ENCODE data around the gene PLD5. TPM values are rescaled to one million over a fixed set of nuclear protein-coding genes. Genes with fewer than 3 reads are reported as not detected.

Gene PLD5
- total and polyA plus RNA-seq, 2 of the 13 experiments (the other 11 are each of a cell fraction or from before 2014, with no cell fraction given), result not detected

- POLR2A ChIA-PET, result no interaction called here
- in situ Hi-C loops (cut with HindIII; ENCODE audit: extremely low pct_ligation_motif_present, low pct_unique_long_range_greater_than_20kb), result no loop called here
- FAIRE-seq, result no peak
Observed at GRCh38 chr1:242430956-242431355, 93.5 kb downstream of the PLD5 start.

More at GRCh38 chr1:242430956-242431355, 93.5 kb downstream of the PLD5 start:
- no TSS peak for BruUV-seq (replicated peaks)
- CTCF ChIA-PET (ENCODE audit: low intra/inter-chr PET ratio, low total read pairs), result no interaction called here
- H3K4me2 ChIP-seq (ENCODE audit: low read depth, low read length), result no peak overlapping the region
- no peak for ATAC-seq
- no peaks in the 10 kb centered on the region for H3K36me3 ChIP-seq (replicated peaks in 1 of 2; ENCODE audit: control insufficient read depth in 1 of 2, insufficient read depth in 2 of 2, low read length in 2 of 2)
- H2AFZ ChIP-seq (ENCODE audit: low read length), result no peak overlapping the region
- no peak overlapping the region for H3K9ac ChIP-seq (ENCODE audit: insufficient read depth, low read depth, low read length)
- no peak for DNase-seq (ENCODE audit: low spot score)
- WGBS (ENCODE audit: low lambda C conversion rate), result 0% methylated on average over 4 of the region's 4 CpGs
- no peaks in the 10 kb centered on the region for H3K4me1 ChIP-seq (ENCODE audit: insufficient read depth, low read length)
- no peaks in the 10 kb centered on the region for H3K9me3 ChIP-seq (ENCODE audit: low read length)
- intact Hi-C loops (cut with micrococcal nuclease; ENCODE audit: unreplicated experiment), result no loop called here
- no peaks in the 10 kb centered on the region for H4K20me1 ChIP-seq (ENCODE audit: insufficient read depth, low read length)
- no peak overlapping the region for H3K27ac ChIP-seq (ENCODE audit: extremely low read length, insufficient read depth, low read length)
- H3K4me3 ChIP-seq (replicated peaks in 1 of 3; ENCODE audit: insufficient read depth in 1 of 3, low read depth in 2 of 3, low read length in 3 of 3), result no peak overlapping the region
- TF ChIP-seq MTA3 (CRISPR knock-in tag; IDR thresholded peaks at IDR 0.05) (no peak), MEIS1 (CRISPR knock-in tag; IDR thresholded peaks at IDR 0.05; ENCODE audit: borderline replicate concordance) (no peak), GPBP1L1 (CRISPR knock-in tag; IDR thresholded peaks at IDR 0.05) (no peak), ZNF512 (CRISPR knock-in tag; IDR thresholded peaks at IDR 0.05) (no peak), CBX1 (IDR thresholded peaks at IDR 0.05; ENCODE audit: low read depth) (no peak), ARNT2 (CRISPR knock-in tag; IDR thresholded peaks at IDR 0.05; ENCODE audit: low read depth) (no peak), NONO (IDR thresholded peaks at IDR 0.05) (no peak), NONO (CRISPR knock-in tag; conservative IDR thresholded peaks at IDR 0.05) (no peak), ZFP62 (CRISPR knock-in tag; IDR thresholded peaks at IDR 0.05) (no peak), AHR (CRISPR knock-in tag; IDR thresholded peaks at IDR 0.05) (no peak), SMAD3 (CRISPR knock-in tag; IDR thresholded peaks at IDR 0.05) (no peak), ERF (CRISPR knock-in tag; IDR thresholded peaks at IDR 0.05) (no peak), SNRNP70 (IDR thresholded peaks at IDR 0.05; ENCODE audit: low read depth, low read length) (no peak), FOSL2 (CRISPR knock-in tag; IDR thresholded peaks at IDR 0.05) (no peak), ZNF282 (IDR thresholded peaks at IDR 0.05; ENCODE audit: partially characterized antibody) (no peak), SCMH1 (CRISPR knock-in tag; IDR thresholded peaks at IDR 0.05; ENCODE audit: borderline replicate concordance) (no peak), ISL2 (CRISPR knock-in tag; IDR thresholded peaks at IDR 0.05) (no peak), ZNF790 (CRISPR knock-in tag; IDR thresholded peaks at IDR 0.05; ENCODE audit: borderline replicate concordance) (no peak), XRCC5 (optimal IDR thresholded peaks at IDR 0.05; ENCODE audit: low read length) (no peak), KDM2A (CRISPR knock-in tag; IDR thresholded peaks at IDR 0.05; ENCODE audit: borderline replicate concordance, low read depth) (no peak), YEATS4 (CRISPR knock-in tag; IDR thresholded peaks at IDR 0.05; ENCODE audit: borderline replicate concordance) (no peak)
- H3K27me3 ChIP-seq (ENCODE audit: control insufficient read depth in 1 of 2, insufficient read depth in 2 of 2, low read length in 2 of 2), result no peaks in the 10 kb centered on the region
- H3K79me2 ChIP-seq (ENCODE audit: insufficient read depth, low read length), result no peaks in the 10 kb centered on the region
